SK-N-SH (cell line): ENCODE data around the gene ACOT7. TPM values are rescaled to one million over a fixed set of nuclear protein-coding genes. Genes with fewer than 3 reads are reported as not detected.

ENCODE experiments used
- CTCF ChIA-PET: fragments of 300-600, 350-600 bp; formaldehyde crosslinking; extraction: SDS; loops from one replicate; lab custom pipeline; 2021; lab: Yijun Ruan, JAX
- POLR2A ChIA-PET: fragments of 350-600 bp; sonication (Branson Sonifier 250); formaldehyde crosslinking; extraction: SDS; loops from one replicate; lab custom pipeline; 2020; ENCODE audit warnings: antibody characterized with exemption, inconsistent platforms; lab: Yijun Ruan, JAX
- DNase-seq: peaks from one replicate; pipeline ENCODE4 v3.0.0; 2012
- H2AFZ ChIP-seq: fragments of 200-600 bp; sonication (generic); 2 replicates; pipeline ENCODE4 v1.8.1; 2016; ENCODE audit warnings: antibody characterized with exemption, mild to moderate bottlenecking, low read depth
- H3F3A ChIP-seq: fragments of 200-600 bp; sonication (generic); replicated peaks from 2 replicates; pipeline ENCODE3; 2016; ENCODE audit warnings: antibody characterized with exemption, mild to moderate bottlenecking; ENCODE audit not compliant: insufficient read depth
- H3K27ac ChIP-seq, 2 experiments: fragments of 200-500 bp in 1 of 2; fragments of 200-600 bp in 1 of 2; sonication (Bioruptor generic) in 1 of 2; sonication (generic), shearing (Covaris generic) in 1 of 2; 2 replicates each; pipeline versions ENCODE4 v1.5.1 to v1.6.1; 2014 to 2016; ENCODE audit warnings: low read depth in 2 of 2, inconsistent platforms in 1 of 2, low read length in 1 of 2, mild to moderate bottlenecking in 1 of 2, mixed read lengths in 1 of 2
- H3K27me3 ChIP-seq: fragments of 200-600 bp; sonication (generic), shearing (Covaris generic); 2 replicates; pipeline ENCODE4 v1.6.1; 2016; ENCODE audit warnings: mixed run types; ENCODE audit not compliant: insufficient read depth
- H3K36me3 ChIP-seq, 2 experiments: fragments of 200-500 bp in 1 of 2; fragments of 200-600 bp in 1 of 2; sonication (Bioruptor generic) in 1 of 2; sonication (generic) in 1 of 2; replicated peaks in 1 of 2; 2 replicates each; pipeline versions ENCODE3 to v1.5.1; 2014 to 2016; ENCODE audit warnings: low read length in 1 of 2, mild to moderate bottlenecking in 1 of 2; ENCODE audit not compliant: insufficient read depth in 2 of 2, control insufficient read depth in 1 of 2
- H3K4me1 ChIP-seq, 2 experiments: fragments of 200-500 bp in 1 of 2; fragments of 200-600 bp in 1 of 2; sonication (Bioruptor generic) in 1 of 2; sonication (generic), shearing (Covaris generic) in 1 of 2; 2 replicates each; pipeline versions ENCODE4 v1.5.1 to v1.6.1; 2014 to 2016; ENCODE audit warnings: low read depth in 1 of 2, low read length in 1 of 2, mixed run types in 1 of 2; ENCODE audit not compliant: insufficient read depth in 2 of 2, control insufficient read depth in 1 of 2
- H3K4me2 ChIP-seq: fragments of 200-600 bp; sonication (generic), shearing (Covaris generic); 2 replicates; pipeline ENCODE4 v1.6.1; 2017; ENCODE audit warnings: mixed run types
- H3K4me3 ChIP-seq, 2 experiments: fragments of 200-500 bp in 1 of 2; fragments of 200-600 bp in 1 of 2; sonication (Bioruptor generic) in 1 of 2; sonication (generic), shearing (Covaris generic) in 1 of 2; 2 replicates each; pipeline versions ENCODE4 v1.5.1 to v1.8.1; 2014 to 2016; ENCODE audit warnings: low read depth in 2 of 2, inconsistent platforms in 1 of 2, low read length in 1 of 2, mild to moderate bottlenecking in 1 of 2, mixed read lengths in 1 of 2, moderate library complexity in 1 of 2
- H3K79me2 ChIP-seq: fragments of 200-600 bp; sonication (generic); 2 replicates; pipeline ENCODE4 v1.8.1; 2017; ENCODE audit warnings: mild to moderate bottlenecking; ENCODE audit not compliant: insufficient read depth
- H3K9ac ChIP-seq: fragments of 200-600 bp; sonication (generic); 2 replicates; pipeline ENCODE4 v1.6.1; 2017; ENCODE audit warnings: mixed run types
- H3K9me2 ChIP-seq: fragments of 200-600 bp; sonication (generic); 2 replicates; pipeline ENCODE4 v1.6.1; 2017; ENCODE audit warnings: mixed run types
- H3K9me3 ChIP-seq: fragments of 200-600 bp; sonication (generic); 2 replicates; pipeline ENCODE4 v1.6.1; 2017; ENCODE audit warnings: mixed run types, mild to moderate bottlenecking, moderate library complexity
- H4K20me1 ChIP-seq: fragments of 200-600 bp; sonication (generic); 2 replicates; pipeline ENCODE4 v1.6.1; 2017; ENCODE audit warnings: mild to moderate bottlenecking, mixed run types; ENCODE audit not compliant: insufficient read depth
- ELF1 ChIP-seq: IDR thresholded peaks from 2 replicates; pipeline ENCODE4 v1.4.0; 2012
- EP300 ChIP-seq, 2 experiments: IDR thresholded peaks; 2 replicates each; pipeline versions ENCODE4 v1.4.0 to v1.6.1; 2012; ENCODE audit warnings: borderline replicate concordance in 1 of 2, low read depth in 1 of 2, low read length in 1 of 2
- EZH2phosphoT487 ChIP-seq: fragments of 200-600 bp; sonication (generic); IDR thresholded peaks from 2 replicates; pipeline ENCODE4 v1.6.1; 2017; ENCODE audit warnings: low read depth, mixed run types, mild to moderate bottlenecking, antibody characterized with exemption, moderate library complexity, borderline replicate concordance
- FOSL2 ChIP-seq: IDR thresholded peaks from 2 replicates; pipeline ENCODE4 v1.4.0; 2012; ENCODE audit warnings: low read depth, mild to moderate bottlenecking, moderate library complexity, borderline replicate concordance
- FOXM1 ChIP-seq: IDR thresholded peaks from 2 replicates; pipeline ENCODE4 v1.4.0; 2012; ENCODE audit warnings: low read depth, mild to moderate bottlenecking
- MEF2A ChIP-seq: IDR thresholded peaks from 2 replicates; pipeline ENCODE4 v1.4.0; 2012; ENCODE audit warnings: low read depth, borderline replicate concordance
- MXI1 ChIP-seq: IDR thresholded peaks from 2 replicates; pipeline ENCODE4 v1.6.1; 2012; ENCODE audit warnings: mild to moderate bottlenecking, low read depth, low read length, improper control_type of control experiment
- NFIC ChIP-seq: IDR thresholded peaks from 2 replicates; pipeline ENCODE4 v1.4.0; 2012; ENCODE audit warnings: borderline replicate concordance
- RAD21 ChIP-seq: IDR thresholded peaks from 2 replicates; pipeline ENCODE4 v1.6.1; 2012; ENCODE audit warnings: mild to moderate bottlenecking, low read length
- RCOR1 ChIP-seq: fragments of 150-350 bp; IDR thresholded peaks from 2 replicates; pipeline ENCODE4 v1.6.1; 2017; ENCODE audit warnings: antibody characterized with exemption, low read length
- TEAD4 ChIP-seq: IDR thresholded peaks from 2 replicates; pipeline ENCODE4 v1.4.0; 2012; ENCODE audit warnings: mild to moderate bottlenecking, borderline replicate concordance; ENCODE audit not compliant: insufficient read depth
- WGBS: methylation state at CpG from one replicate; pipeline ENCODE4 v1.1.6; 2017; ENCODE audit warnings: low lambda C conversion rate; 5-methylcytosine and 5-hydroxymethylcytosine counted together
- polyA plus RNA-seq, 3 experiments: library from polyadenylated mRNA; depleted of rRNA; stranded (reverse); fragments of >200 nt; gene quantifications; 2 replicates each; pipeline ENCODE4 v1.2.3, GENCODE V29; 2012

Gene ACOT7
- polyA plus RNA-seq, 1 of the 3 experiments (the other 2 are of a cell fraction) = 289 TPM

- H3K9me3 ChIP-seq = no peaks in the 10 kb centered on the region
- H3K4me3 ChIP-seq = peak overlapping the region; percentile 64 to 73
- H2AFZ ChIP-seq = peak overlapping the region; percentile 65; the same call in 1 of the 2 replicates
- no peak for DNase-seq
- H3K4me2 ChIP-seq = peak overlapping the region; percentile 89
- peaks cover 5% of the 10 kb centered on the region for H3F3A ChIP-seq
- peak overlapping the region; percentile 83; the same call in 1 of the 2 replicates for H3K9ac ChIP-seq
- H3K4me1 ChIP-seq = peaks cover 8 to 14% of the 10 kb centered on the region in 2 experiments; a peak in 1 of 4 replicates
- H3K79me2 ChIP-seq = peaks cover 56% of the 10 kb centered on the region
- TF ChIP-seq FOXM1 = no peak
- no peak for TF ChIP-seq NFIC
- no peak for TF ChIP-seq TEAD4
- TF ChIP-seq FOSL2 = no peak
- no peak for TF ChIP-seq ELF1
- TF ChIP-seq EP300 (IDR thresholded peaks at IDR 0.05; ENCODE audit: borderline replicate concordance in 1 of 2, low read depth in 1 of 2, low read length in 1 of 2) = no peak
- TF ChIP-seq RCOR1 = no peak
- TF ChIP-seq MEF2A = no peak
- no peak for TF ChIP-seq RAD21
- no peak for TF ChIP-seq EZH2phosphoT487
- H3K27ac ChIP-seq = peak overlapping the region in 1 of 2 experiments; percentile 61; a peak in 2 of 4 replicates
- ChIA-PET CTCF (interaction anchor here (0.7 to 2.7 kb wide), 10 partner anchors 11 to 343 kb away, joined by 3 to 14 read pairs (median 4); no protein-coding TSS in a partner anchor), POLR2A (interaction anchor here (0.6 to 1.6 kb wide), 4 partner anchors 19 to 182 kb away, joined by 3 to 6 read pairs (median 4); no protein-coding TSS in a partner anchor)
- WGBS = 38% methylated on average over 12 of the region's 16 CpGs
- no peaks in the 10 kb centered on the region for H3K27me3 ChIP-seq
- no peaks in the 10 kb centered on the region for H4K20me1 ChIP-seq
- H3K9me2 ChIP-seq = no peaks in the 10 kb centered on the region
- no peaks in the 10 kb centered on the region for H3K36me3 ChIP-seq
Observed at GRCh38 chr1:6391951-6392808, 1.4 kb downstream of the ACOT7 start.

- no peaks in the 10 kb centered on the region for H3K27me3 ChIP-seq
- H3K4me1 ChIP-seq = peaks cover 8 to 32% of the 10 kb centered on the region in 2 experiments; a peak in 2 of 4 replicates
- 96% methylated on average over 9 of the region's 9 CpGs for WGBS
- no peaks in the 10 kb centered on the region for H4K20me1 ChIP-seq
- H3K79me2 ChIP-seq = peaks cover 77% of the 10 kb centered on the region
- H2AFZ ChIP-seq = no peak overlapping the region
- H3K36me3 ChIP-seq = no peaks in the 10 kb centered on the region
- no peak overlapping the region for H3K27ac ChIP-seq
- ChIA-PET POLR2A (no interaction called here), CTCF (interaction anchor here (1.0 to 1.9 kb wide), 4 partner anchors 15 to 143 kb away, joined by 3 to 4 read pairs (median 3); no protein-coding TSS in a partner anchor)
- no peak for TF ChIP-seq MXI1
- H3K9me2 ChIP-seq = no peaks in the 10 kb centered on the region
- no peak overlapping the region for H3K9ac ChIP-seq
- peaks cover 15% of the 10 kb centered on the region for H3F3A ChIP-seq
- DNase-seq = no peak
- H3K9me3 ChIP-seq = no peaks in the 10 kb centered on the region
- H3K4me2 ChIP-seq = no peak overlapping the region
- H3K4me3 ChIP-seq = no peak overlapping the region
Observed at GRCh38 chr1:6389971-6390370, 3.6 kb downstream of the ACOT7 start.
